Measurements from ENCODE around the gene HIPK3. TPM values are rescaled to one million over a fixed set of nuclear protein-coding genes. Genes with fewer than 3 reads are reported as not detected.
"Not testable (repeated sequence)": the region's sequence is repeated elsewhere in the genome, so short reads cannot be mapped to it uniquely, and the experiment has no call there.

HIPK3 gene
- total RNA-seq, 4 donors from 2014 or later, result 89.1 to 118 (median 107) TPM

DNA sequence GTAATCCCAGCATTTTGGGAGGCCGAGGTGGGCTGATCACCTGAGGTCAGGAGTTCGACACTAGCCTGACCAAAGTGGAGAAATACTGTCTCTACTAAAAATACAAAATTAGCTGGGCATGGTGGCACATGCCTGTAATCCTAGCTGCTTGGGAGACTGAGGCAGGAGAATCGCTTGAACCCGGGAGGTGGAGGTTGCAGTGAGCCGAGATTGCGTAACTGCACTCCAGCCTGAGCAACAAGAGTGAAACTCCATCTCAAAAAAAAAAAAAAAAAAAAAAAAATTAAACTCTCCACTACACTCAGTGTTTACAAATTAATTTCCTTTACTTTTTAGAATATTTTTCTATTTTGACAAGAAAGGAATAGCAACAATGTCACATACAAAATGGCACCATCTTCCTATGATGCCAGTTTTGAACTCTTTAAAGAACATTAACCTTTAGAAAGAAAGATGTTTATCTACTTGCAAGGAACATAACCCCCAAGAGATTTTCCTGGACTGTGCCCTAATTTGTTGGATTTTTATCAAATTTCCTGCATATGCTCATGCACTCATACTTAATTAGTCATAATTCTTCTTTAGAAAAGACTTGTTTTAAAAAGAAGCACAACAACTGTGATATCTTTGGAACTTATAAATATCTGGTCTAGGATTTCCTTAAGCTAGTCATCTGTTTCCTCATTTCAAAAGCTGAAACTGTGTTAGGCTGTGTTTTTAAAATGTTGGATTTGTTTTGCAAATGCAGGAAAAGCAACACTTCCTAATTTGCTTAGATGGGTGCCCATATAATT, 22.6 kb upstream of the HIPK3 start:
- 79 to 82% methylated on average over 6 of the region's 6 CpGs for WGBS, 2 donors
- intact Hi-C loops (cut with DNase I; ENCODE audit: low total_unique reads), result no loop called here
- TF ChIP-seq POLR2A (IDR thresholded peaks at IDR 0.05) (no peak), CTCF (IDR thresholded peaks at IDR 0.05) (no peak)
- DNase-seq (ENCODE audit: low spot score in 2 of 2), result no peak
- no peak overlapping the region for H3K4me3 ChIP-seq (ENCODE audit: low read depth, poor library complexity, severe bottlenecking)

DNA sequence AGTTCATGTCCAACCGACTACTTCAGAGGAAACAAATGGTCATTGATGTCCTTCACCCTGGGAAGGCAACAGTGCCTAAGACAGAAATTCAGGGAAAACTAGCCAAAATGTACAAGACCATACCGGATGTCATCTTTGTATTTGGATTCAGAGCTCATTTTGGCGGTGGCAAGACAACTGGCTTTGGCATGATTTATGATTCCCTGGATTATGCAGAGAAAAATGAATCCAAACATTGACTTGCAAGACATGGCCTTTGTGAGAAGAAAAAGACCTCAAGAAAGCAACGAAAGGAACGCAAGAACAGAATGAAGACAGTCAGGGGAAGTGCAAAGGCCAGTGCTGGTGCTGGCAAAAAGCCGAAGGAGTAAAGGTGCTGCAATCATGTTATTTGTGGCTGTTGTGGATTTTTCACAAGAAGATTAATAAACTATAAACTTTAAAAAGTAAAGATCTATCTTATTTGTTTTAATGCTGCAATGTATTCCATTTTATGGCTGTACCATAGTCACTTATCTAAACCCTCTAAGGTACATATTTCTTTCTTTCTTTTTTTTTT, 20.1 kb upstream of the HIPK3 start:
- TF ChIP-seq POLR2A (IDR thresholded peaks at IDR 0.05) (no peak), CTCF (IDR thresholded peaks at IDR 0.05) (no peak)
- WGBS, 2 donors, result 62 to 73% methylated on average over 6 of the region's 6 CpGs

GRCh38 chr11:33242575-33242974, 14.6 kb upstream of the HIPK3 start:
- 88 to 90% methylated on average over 2 of the region's 2 CpGs for WGBS, 2 donors
- DNase-seq (ENCODE audit: low spot score in 2 of 2), result no peak
- no peak overlapping the region for H3K4me3 ChIP-seq (ENCODE audit: low read depth, poor library complexity, severe bottlenecking)
- TF ChIP-seq POLR2A (IDR thresholded peaks at IDR 0.05) (no peak), CTCF (IDR thresholded peaks at IDR 0.05) (no peak)
- intact Hi-C loops (cut with DNase I; ENCODE audit: low total_unique reads), result no loop called here

More for the DNA sequence above, 20.1 kb upstream of the HIPK3 start:
- intact Hi-C loops (cut with DNase I; ENCODE audit: low total_unique reads), result no loop called here
- DNase-seq (ENCODE audit: low spot score in 2 of 2), result no peak
- H3K4me3 ChIP-seq (ENCODE audit: low read depth, poor library complexity, severe bottlenecking), result no peak overlapping the region

- WGBS, 2 donors, result 94% methylated on average over 22 to 31 of the region's 35 CpGs
- H3K4me3 ChIP-seq (ENCODE audit: low read depth, poor library complexity, severe bottlenecking); DNase-seq (ENCODE audit: low spot score in 2 of 2); intact Hi-C loops (cut with DNase I; ENCODE audit: low total_unique reads): not testable (repeated sequence)
Observed at GRCh38 chr11:33243654-33244053, 13.5 kb upstream of the HIPK3 start.

DNA sequence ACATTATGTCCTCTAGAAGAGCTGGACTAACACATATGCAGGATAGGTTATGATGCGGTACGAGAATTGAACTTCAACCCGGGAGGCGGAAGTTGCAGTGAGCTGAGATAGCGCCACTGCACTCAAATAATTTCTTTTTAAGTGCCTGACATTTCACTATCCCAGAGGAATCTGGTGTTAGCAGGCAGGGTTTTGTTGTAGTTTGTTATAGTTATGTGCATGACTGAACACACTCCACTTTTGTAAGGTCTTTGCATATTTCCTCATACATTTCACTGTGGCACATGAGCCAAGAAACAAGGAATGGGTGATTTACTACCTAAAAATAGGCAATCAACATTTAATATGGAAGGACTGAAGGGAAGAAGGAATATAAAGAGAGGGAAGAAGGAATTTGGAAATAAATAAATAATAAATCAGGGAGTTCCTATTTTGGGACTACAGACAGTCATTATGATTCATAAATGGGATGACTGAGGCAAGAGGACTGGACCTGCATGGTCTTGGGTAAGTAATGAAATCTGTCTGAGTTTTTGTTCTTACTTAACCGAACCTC, 8.7 kb upstream of the HIPK3 start:
- no peak for DNase-seq (ENCODE audit: low spot score in 2 of 2)
- no peak overlapping the region for H3K4me3 ChIP-seq (ENCODE audit: low read depth, poor library complexity, severe bottlenecking)
- 92 to 93% methylated on average over 6 of the region's 6 CpGs for WGBS, 2 donors
- intact Hi-C loops (cut with DNase I; ENCODE audit: low total_unique reads), result no loop called here
- no peak for TF ChIP-seq CTCF (IDR thresholded peaks at IDR 0.05)
- no peak for TF ChIP-seq POLR2A (IDR thresholded peaks at IDR 0.05)

- TF ChIP-seq POLR2A (IDR thresholded peaks at IDR 0.05), result no peak
- no peak for TF ChIP-seq CTCF (IDR thresholded peaks at IDR 0.05)
- intact Hi-C loops (cut with DNase I; ENCODE audit: low total_unique reads), result no loop called here
- DNase-seq (ENCODE audit: low spot score in 2 of 2), result no peak
- peak overlapping the region; percentile 37 for H3K4me3 ChIP-seq (ENCODE audit: low read depth, poor library complexity, severe bottlenecking)
- WGBS, 2 donors, result 40 to 44% methylated on average over 12 of the region's 12 CpGs
Observed at GRCh38 chr11:33256031-33256812, 959 bp upstream of the HIPK3 start.
